K562 (cell line): ENCODE data around the gene SRD5A2. TPM values are rescaled to one million over a fixed set of nuclear protein-coding genes. Genes with fewer than 3 reads are reported as not detected.

ENCODE experiments used
- ATAC-seq: fragments of 200-7000 bp; cut with Tn5 transposase; 3 replicates; pipeline ENCODE4 v1.9.1; 2020; ENCODE audit warnings: moderate library complexity
- BruUV-seq: library from RNA; stranded (reverse); fragments of 400-500 nt; replicated peaks from 2 replicates; lab custom pipeline; 2021; lab: Mats Ljungman, UMichigan
- CTCF ChIA-PET: fragments of 300-600 bp; formaldehyde crosslinking; extraction: SDS; loops from one replicate; lab custom pipeline; 2021; ENCODE audit warnings: low intra/inter-chr PET ratio; lab: Yijun Ruan, JAX
- POLR2A ChIA-PET: fragments of 300-600, 350-650 bp; sonication (Branson Sonifier 250); formaldehyde crosslinking; extraction: SDS; loops from one replicate; lab custom pipeline; 2021; ENCODE audit warnings: antibody characterized with exemption, inconsistent platforms; lab: Yijun Ruan, JAX
- DNase-seq, 4 experiments: peaks; one replicate each; pipeline versions ENCODE4 v3.0.0 to v3.0.0-alpha.2; 2011 to 2018; ENCODE audit warnings: low spot score in 3 of 4, mixed read lengths in 3 of 4; ENCODE audit errors: extremely low read depth in 1 of 4
- FAIRE-seq: peaks from 2 replicates; lab custom pipeline; 2011; peaks lifted over from hg19 to GRCh38; lab: Jason Lieb, UNC
- H2AFZ ChIP-seq: 2 replicates; pipeline ENCODE4 v1.6.0; 2011; ENCODE audit warnings: low read depth, low read length, control low read depth, inconsistent platforms
- H3K27ac ChIP-seq: fragments of 200-600 bp; 3 replicates; pipeline ENCODE4 v1.8.0; 2011; ENCODE audit warnings: low read depth, mild to moderate bottlenecking, control low read depth, inconsistent platforms, low read length, moderate library complexity, mixed read lengths; ENCODE audit errors: extremely low read depth
- H3K27me3 ChIP-seq, 2 experiments: fragments of 300-600 bp in 1 of 2; 2 replicates in 1 of 2; 3 replicates in 1 of 2; pipeline versions ENCODE4 v1.6.0 to v1.8.0; 2011; ENCODE audit warnings: inconsistent platforms in 2 of 2, low read length in 2 of 2, mild to moderate bottlenecking in 1 of 2, mixed read lengths in 1 of 2, moderate library complexity in 1 of 2; ENCODE audit not compliant: control insufficient read depth in 2 of 2, insufficient read depth in 2 of 2
- H3K36me3 ChIP-seq: fragments of 300-600 bp; 3 replicates; pipeline ENCODE4 v1.8.0; 2011; ENCODE audit warnings: mild to moderate bottlenecking, low read length, inconsistent platforms; ENCODE audit not compliant: control insufficient read depth, insufficient read depth
- H3K4me1 ChIP-seq, 2 experiments: fragments of 200-600 bp in 1 of 2; replicated peaks in 1 of 2; 2 replicates in 1 of 2; 3 replicates in 1 of 2; pipeline versions ENCODE4 v1.5.1 to v1.8.0; 2011; ENCODE audit warnings: inconsistent platforms in 2 of 2, low read length in 2 of 2, mild to moderate bottlenecking in 1 of 2, mixed read lengths in 1 of 2, moderate library complexity in 1 of 2; ENCODE audit not compliant: control insufficient read depth in 2 of 2, insufficient read depth in 2 of 2
- H3K4me2 ChIP-seq: 2 replicates; pipeline ENCODE4 v1.6.1; 2011; ENCODE audit warnings: low read length, control low read depth, inconsistent platforms, mixed read lengths; ENCODE audit not compliant: insufficient read depth
- H3K4me3 ChIP-seq: fragments of 200-600 bp; sonication (generic), shearing (Covaris generic); 2 replicates; pipeline ENCODE4 v1.5.1; 2016; ENCODE audit warnings: control low read depth, inconsistent platforms
- H3K79me2 ChIP-seq: fragments of 200-600 bp; 3 replicates; pipeline ENCODE4 v1.8.0; 2011; ENCODE audit warnings: low read length, inconsistent platforms; ENCODE audit not compliant: control insufficient read depth, insufficient read depth
- H3K9ac ChIP-seq, 2 experiments: 2 replicates each; pipeline versions ENCODE4 v1.6.0 to v1.6.1; 2011; ENCODE audit warnings: low read depth in 2 of 2, low read length in 2 of 2, control low read depth in 1 of 2, inconsistent platforms in 1 of 2, mild to moderate bottlenecking in 1 of 2, mixed read lengths in 1 of 2; ENCODE audit not compliant: insufficient read depth in 1 of 2
- H3K9me1 ChIP-seq: one replicate; pipeline ENCODE4 v1.6.0; 2011; ENCODE audit warnings: inconsistent platforms, mild to moderate bottlenecking, low read length, moderate library complexity; ENCODE audit not compliant: control insufficient read depth, insufficient read depth
- H3K9me3 ChIP-seq: replicated peaks from 2 replicates; pipeline ENCODE4 v1.5.1; 2011; ENCODE audit warnings: low read depth, low read length, inconsistent platforms; ENCODE audit not compliant: control insufficient read depth, insufficient read depth
- H4K20me1 ChIP-seq: replicated peaks from 2 replicates; pipeline ENCODE4 v1.6.1; 2011; ENCODE audit warnings: low read length, inconsistent platforms, mixed read lengths; ENCODE audit not compliant: control insufficient read depth, insufficient read depth
- CTCF ChIP-seq, 3 experiments: IDR thresholded peaks in 2 of 3; conservative IDR thresholded peaks in 1 of 3; 2 replicates each; pipeline ENCODE4 v1.5.1; 2011 to 2012; ENCODE audit warnings: low read length in 3 of 3, mild to moderate bottlenecking in 3 of 3, control low read depth in 2 of 3, improper control_type of control experiment in 1 of 3, inconsistent platforms in 1 of 3, low read depth in 1 of 3, mixed read lengths in 1 of 3, moderate library complexity in 1 of 3; ENCODE audit not compliant: insufficient read depth in 2 of 3
- RAD21 ChIP-seq, 2 experiments: fragments of 250-450 bp in 1 of 2; fragments of 450-650 bp in 1 of 2; sonication (Bioruptor Pico) in 1 of 2; formaldehyde crosslinking in 1 of 2; IDR thresholded peaks in 1 of 2; conservative IDR thresholded peaks in 1 of 2; 2 replicates each; pipeline versions ENCODE4 v1.4.0 to v1.8.0; 2020 to 2022; ENCODE audit warnings: mild to moderate bottlenecking in 2 of 2, moderate library complexity in 1 of 2
- REST ChIP-seq, 2 experiments: fragments of 450-650 bp; formaldehyde crosslinking in 1 of 2; IDR thresholded peaks; 2 replicates each; pipeline versions ENCODE4 v1.4.0 to v1.6.1; 2014 to 2020; ENCODE audit warnings: mild to moderate bottlenecking in 2 of 2, borderline replicate concordance in 1 of 2, low read depth in 1 of 2
- SMC3 ChIP-seq: conservative IDR thresholded peaks from 2 replicates; pipeline ENCODE4 v1.6.1; 2011; ENCODE audit warnings: low read depth, low read length, improper control_type of control experiment; ENCODE audit not compliant: insufficient read depth
- SRSF7 ChIP-seq: fragments of 200-400 bp; formaldehyde crosslinking; optimal IDR thresholded peaks from 2 replicates; pipeline ENCODE3; 2017; ENCODE audit warnings: mild to moderate bottlenecking, low read depth, low read length
- WGBS: fragments of 100-300 bp; shearing (Covaris generic); methylation state at CpG from one replicate; pipeline ENCODE4 v1.1.6; 2016; ENCODE audit warnings: low coverage, mixed read lengths; ENCODE audit not compliant: insufficient coverage; ENCODE audit errors: missing lambda C conversion rate; 5-methylcytosine and 5-hydroxymethylcytosine counted together
- in situ Hi-C: fragments of 300-500 bp; cut with MboI; formaldehyde crosslinking; loops from 4 replicates; pipeline ENCODE4 v1.15.0; 2018; ENCODE audit warnings: inconsistent platforms, mixed read lengths
- intact Hi-C: fragments of 100-400 bp; cut with micrococcal nuclease; formaldehyde crosslinking; loops from 2 replicates; pipeline ENCODE4 v1.14.2; 2022
- polyA plus RNA-seq, 8 experiments: library from polyadenylated mRNA; depleted of rRNA in 4 of 8; stranded (reverse) in 5 of 8; unstranded in 3 of 8; fragments of >200 nt; fragmentation: Nextera tagmentation in 2 of 8; fragmentation: Illumina TruSeq in 1 of 8; extraction: Ambion mirVana in 2 of 8; extraction: Trizol in 1 of 8; gene quantifications; 2 replicates each; pipeline versions ENCODE4 v1.2.1 to v1.2.3, GENCODE V29; 2011 to 2014; ENCODE audit warnings: inconsistent platforms in 1 of 8, missing spikeins in 1 of 8
- total RNA-seq, 7 experiments: library from RNA; depleted of rRNA in 6 of 7; stranded (reverse); fragments of >200 nt in 6 of 7; fragmentation: Illumina TruSeq in 2 of 7; extraction: Trizol in 2 of 7; gene quantifications; 2 replicates each; pipeline versions ENCODE4 v1.2.1 to v1.2.3, GENCODE V29; 2011 to 2021; ENCODE audit warnings: low replicate concordance in 1 of 7

The SRD5A2 gene
- total and polyA plus RNA-seq, 9 of the 15 experiments (the other 6 are each of a cell fraction or from before 2014, with no cell fraction given) = 0.03 TPM; not detected in 8

- Histone ChIP-seq H3K27me3 (0 out of 5 replicates have a peak, but pooled peaks cover 0 to 4% of the 10 kb centered on the region in 2 experiments), H3K9ac (no peak overlapping the region), H3K4me3 (no peak overlapping the region), H3K9me3 (no peaks in the 10 kb centered on the region), H2AFZ (no peak overlapping the region), H3K4me1 (no peaks in the 10 kb centered on the region), H3K27ac (no peak overlapping the region), H4K20me1 (no peaks in the 10 kb centered on the region), H3K36me3 (no peaks in the 10 kb centered on the region), H3K4me2 (no peak overlapping the region)
- POLR2A ChIA-PET = no interaction called here
- in situ Hi-C loops = no loop called here
- BruUV-seq = no TSS peak
- intact Hi-C loops = loop anchor here (5.0 kb wide), 1 partner anchor 812 kb away; no protein-coding TSS in a partner anchor
- ATAC-seq (peak; percentile 90), FAIRE-seq (peak; percentile 88), DNase-seq (peak; percentile 37 to 59 (median 42))
- CTCF ChIA-PET = interaction anchor here (0.7 to 0.9 kb wide), 2 partner anchors 11 to 70 kb away, joined by 3 read pairs; no protein-coding TSS in a partner anchor
- TF ChIP-seq REST (IDR thresholded peaks at IDR 0.05; ENCODE audit: borderline replicate concordance) (0 out of 2 replicates have a peak, but pooled peaks have one; percentile 14), REST (CRISPR knock-in tag; IDR thresholded peaks at IDR 0.05; ENCODE audit: low read depth) (no peak), SMC3 (peak; percentile 40; the same call in 1 of the 2 replicates), RAD21 (CRISPR knock-in tag; conservative IDR thresholded peaks at IDR 0.05 in 1 of 2, IDR thresholded peaks at IDR 0.05 in 1 of 2) (peak in 1 of 2 experiments; percentile 59; a peak in 3 of 4 replicates), SRSF7 (no peak), CTCF (IDR thresholded peaks at IDR 0.05 in 2 of 3, conservative IDR thresholded peaks at IDR 0.05 in 1 of 3; ENCODE audit: insufficient read depth in 2 of 3, low read depth in 1 of 3, low read length in 3 of 3) (peak; percentile 56 to 70 (median 66); a peak in 5 of 6 replicates)
- TF ChIP-seq, all 486 proteins: peak for 4
- under 1% methylated on average over 8 of the region's 8 CpGs for WGBS
- H3K79me2 ChIP-seq = no peaks in the 10 kb centered on the region
- no peaks in the 10 kb centered on the region for H3K9me1 ChIP-seq
These were observed 56.8 kb downstream of the SRD5A2 start for GRCh38 chr2:31523871-31524492.
